Stimulated activated CD4-positive, alpha-beta T cell treated with anti-CD3 and anti-CD28 coated beads, TNF-alpha, amount 100 ng/mL, for 24 hours (primary cell): Measurements from ENCODE around the gene ARVCF.

ENCODE experiments used
- DNase-seq, 3 experiments: peaks; one replicate each; pipeline ENCODE4 v3.0.0-alpha.2; 2020; ENCODE audit warnings: low read depth in 3 of 3

ARVCF gene, protein sequence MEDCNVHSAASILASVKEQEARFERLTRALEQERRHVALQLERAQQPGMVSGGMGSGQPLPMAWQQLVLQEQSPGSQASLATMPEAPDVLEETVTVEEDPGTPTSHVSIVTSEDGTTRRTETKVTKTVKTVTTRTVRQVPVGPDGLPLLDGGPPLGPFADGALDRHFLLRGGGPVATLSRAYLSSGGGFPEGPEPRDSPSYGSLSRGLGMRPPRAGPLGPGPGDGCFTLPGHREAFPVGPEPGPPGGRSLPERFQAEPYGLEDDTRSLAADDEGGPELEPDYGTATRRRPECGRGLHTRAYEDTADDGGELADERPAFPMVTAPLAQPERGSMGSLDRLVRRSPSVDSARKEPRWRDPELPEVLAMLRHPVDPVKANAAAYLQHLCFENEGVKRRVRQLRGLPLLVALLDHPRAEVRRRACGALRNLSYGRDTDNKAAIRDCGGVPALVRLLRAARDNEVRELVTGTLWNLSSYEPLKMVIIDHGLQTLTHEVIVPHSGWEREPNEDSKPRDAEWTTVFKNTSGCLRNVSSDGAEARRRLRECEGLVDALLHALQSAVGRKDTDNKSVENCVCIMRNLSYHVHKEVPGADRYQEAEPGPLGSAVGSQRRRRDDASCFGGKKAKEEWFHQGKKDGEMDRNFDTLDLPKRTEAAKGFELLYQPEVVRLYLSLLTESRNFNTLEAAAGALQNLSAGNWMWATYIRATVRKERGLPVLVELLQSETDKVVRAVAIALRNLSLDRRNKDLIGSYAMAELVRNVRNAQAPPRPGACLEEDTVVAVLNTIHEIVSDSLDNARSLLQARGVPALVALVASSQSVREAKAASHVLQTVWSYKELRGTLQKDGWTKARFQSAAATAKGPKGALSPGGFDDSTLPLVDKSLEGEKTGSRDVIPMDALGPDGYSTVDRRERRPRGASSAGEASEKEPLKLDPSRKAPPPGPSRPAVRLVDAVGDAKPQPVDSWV

GRCh38 chr22:20016734-20017621 is at the start of gene ARVCF:
Gene ARVCF, minus strand, starts transcription at chr22:20016823. Its CDS starts 26,029 bp downstream, at chr22:19990794.
- DNase-seq = peak; percentile 82 to 91 (median 84)

DNA sequence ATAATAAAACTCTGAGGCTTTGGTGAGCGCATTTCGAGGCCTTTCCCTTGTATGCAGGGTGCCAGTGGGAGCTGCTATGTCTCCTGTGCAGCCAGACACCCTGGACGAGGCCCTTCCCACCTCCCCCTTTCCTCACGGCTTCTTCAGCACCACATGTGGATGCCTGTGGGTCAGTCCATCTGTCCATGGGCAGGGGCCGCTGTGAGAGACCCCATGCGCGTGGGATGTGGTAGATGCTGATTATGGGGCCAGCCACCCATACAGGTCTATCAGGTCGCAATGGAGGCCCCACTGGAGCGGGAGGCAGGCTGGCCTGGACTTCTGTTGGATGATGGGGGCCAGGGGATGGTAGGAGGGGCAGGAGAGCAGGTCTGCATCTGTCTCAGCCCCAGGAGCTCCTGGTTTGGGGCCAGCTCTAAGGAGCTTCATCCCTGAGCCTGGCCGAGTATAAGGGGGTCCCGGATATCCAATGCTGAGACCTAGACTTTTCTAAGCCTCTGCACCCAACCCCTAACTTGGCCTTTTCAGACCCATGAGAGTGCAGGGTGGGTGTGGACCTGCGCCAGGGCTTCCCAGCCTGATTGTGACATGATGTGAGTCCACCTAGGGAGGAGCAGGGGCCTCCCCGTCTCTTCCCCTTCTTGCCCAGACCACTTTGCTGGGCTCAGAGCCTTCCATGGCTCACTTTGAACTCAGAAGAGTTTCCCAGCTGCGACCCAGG is 49.4 kb upstream of the ARVCF start:
- DNase-seq = no peak

GRCh38 chr22:20064545-20065262 is 48.1 kb upstream of the ARVCF start:
- no peak for DNase-seq

GRCh38 chr22:20064140-20064480 is 47.5 kb upstream of the ARVCF start:
- DNase-seq = no peak

DNA sequence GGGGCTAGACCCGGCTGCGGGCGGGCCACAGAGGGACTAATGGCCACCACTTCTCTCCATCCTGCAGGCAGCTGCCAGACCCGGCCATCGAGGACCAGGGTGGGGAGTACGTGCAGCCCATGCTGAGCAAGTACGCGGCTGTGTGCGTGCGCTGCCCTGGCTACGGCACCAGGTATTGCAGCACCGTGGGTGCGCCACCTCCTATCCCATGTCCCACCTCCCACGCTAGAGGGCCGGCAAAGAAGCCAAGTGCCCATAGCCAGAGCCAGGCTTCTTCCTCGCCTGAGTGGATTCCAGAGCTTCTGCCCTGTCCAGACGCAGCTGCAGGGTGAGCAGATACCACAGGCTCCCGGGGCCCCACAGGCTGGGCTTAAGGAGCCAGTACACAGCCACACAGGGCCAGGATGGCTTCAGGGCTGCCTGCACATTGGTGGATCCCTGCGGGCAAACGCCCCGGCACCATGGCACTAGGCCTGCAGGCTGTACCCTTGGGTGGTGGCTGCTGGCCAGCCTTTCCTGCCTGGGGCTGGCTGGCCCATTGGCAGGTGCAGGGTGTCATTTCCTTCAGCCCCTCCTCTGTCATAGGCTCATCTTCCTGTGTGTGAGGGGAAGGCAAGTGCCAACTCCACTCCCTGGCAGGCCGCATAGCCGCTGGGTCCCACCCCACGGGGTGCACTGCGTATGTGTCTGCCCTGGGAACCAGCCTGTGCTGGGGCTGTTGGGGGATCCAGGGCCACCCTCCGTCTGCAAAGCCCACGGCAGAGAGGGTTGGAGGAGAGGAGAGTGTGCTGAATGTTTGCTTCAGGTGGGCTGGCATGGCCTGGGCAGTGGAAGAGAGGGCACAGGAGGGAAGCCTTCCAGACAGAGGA is 46.9 kb upstream of the ARVCF start:
- no peak for DNase-seq

- no peak for DNase-seq
Observed at GRCh38 chr22:20062766-20063083, 46.1 kb upstream of the ARVCF start.

DNA sequence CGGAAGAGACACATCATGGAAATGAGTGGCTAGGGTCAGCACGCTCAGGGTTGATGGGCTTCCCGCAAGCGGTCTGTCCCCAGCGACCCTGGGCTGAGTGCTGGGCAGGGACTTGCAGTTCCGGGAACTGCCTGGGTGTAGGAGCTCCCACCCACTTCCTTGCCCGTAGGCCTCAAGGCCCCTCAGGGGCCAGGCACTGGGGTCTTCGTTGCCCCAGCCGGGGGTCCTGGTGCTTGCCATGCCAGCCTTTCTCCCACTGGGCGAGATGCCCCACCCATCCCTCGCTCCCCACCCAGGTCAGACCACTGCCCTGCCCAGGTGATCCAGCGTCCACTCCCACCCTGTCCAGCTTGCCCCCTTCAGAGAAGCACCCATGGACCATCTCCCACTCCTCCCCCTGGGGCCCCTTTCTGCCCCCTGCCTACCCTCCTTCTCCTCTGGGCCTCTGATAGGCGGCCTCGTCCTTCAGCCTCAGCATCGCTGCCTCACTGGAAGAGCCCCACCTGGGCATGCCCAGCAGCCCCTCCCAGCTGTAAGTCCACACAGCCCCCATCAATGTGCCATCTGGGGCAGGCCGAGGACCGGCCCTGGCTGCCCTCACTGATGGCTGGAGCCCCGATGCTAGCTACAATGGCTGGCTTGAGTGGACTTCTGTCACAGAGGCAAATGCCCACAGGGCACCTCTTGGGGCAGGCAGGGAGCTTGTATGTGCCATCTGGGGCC is 45.6 kb upstream of the ARVCF start:
- no peak for DNase-seq

DNA sequence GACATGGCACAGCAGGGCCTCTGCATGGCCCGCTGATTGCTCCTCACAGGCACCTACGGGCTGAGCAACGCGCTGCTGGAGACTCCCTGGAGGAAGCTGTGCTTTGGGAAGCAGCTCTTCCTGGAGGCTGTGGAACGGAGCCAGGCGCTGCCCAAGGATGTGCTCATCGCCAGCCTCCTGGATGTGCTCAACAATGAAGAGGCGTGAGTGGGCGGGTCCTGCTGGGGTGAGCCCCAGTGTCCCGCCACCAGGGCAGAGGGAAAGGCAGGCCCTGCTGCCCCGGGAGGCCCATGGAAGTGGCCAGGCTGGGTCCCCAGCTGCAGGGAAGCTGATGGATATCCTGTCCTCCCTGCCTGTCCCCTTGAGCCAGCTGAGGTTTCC is 44.8 kb upstream of the ARVCF start:
- no peak for DNase-seq

DNA sequence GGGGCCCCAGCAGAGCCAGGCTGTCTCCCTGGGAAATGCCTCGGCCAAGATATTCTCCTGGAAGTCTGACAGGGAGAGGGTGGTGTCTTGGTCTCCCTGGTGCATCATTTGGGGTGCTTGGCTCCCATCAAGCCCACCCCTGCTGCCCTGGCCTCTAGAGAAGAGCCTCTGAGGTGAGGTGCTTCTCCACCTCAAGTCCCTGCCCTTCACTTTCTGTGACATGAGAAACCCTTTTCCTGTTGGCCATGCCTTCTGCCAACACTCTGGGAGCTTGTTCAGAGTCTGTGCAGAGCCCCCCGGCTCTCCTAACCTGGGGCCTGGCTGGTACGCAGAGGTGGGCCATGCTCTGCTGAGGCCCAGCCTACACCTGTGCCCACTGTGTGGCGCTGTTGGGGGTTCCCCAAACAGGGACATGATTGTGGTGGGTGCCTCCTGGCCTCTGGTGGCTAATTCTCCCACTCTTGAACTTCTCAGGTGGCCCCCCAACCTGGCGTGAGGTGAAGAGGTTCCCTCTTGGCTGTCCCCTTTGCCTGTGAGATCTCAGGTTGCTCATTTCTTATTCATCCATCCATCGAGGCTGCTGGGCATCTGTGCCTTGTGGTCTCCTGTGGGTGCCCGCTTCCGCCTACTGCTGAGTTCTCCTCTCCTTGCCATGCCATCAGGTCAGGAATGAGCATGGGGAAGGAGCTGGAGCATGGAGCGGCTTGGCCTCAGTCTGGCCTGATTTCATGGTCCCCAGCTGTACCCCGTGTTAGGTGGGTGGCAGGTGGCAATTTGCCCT is 44.3 kb upstream of the ARVCF start:
- no peak for DNase-seq

DNA sequence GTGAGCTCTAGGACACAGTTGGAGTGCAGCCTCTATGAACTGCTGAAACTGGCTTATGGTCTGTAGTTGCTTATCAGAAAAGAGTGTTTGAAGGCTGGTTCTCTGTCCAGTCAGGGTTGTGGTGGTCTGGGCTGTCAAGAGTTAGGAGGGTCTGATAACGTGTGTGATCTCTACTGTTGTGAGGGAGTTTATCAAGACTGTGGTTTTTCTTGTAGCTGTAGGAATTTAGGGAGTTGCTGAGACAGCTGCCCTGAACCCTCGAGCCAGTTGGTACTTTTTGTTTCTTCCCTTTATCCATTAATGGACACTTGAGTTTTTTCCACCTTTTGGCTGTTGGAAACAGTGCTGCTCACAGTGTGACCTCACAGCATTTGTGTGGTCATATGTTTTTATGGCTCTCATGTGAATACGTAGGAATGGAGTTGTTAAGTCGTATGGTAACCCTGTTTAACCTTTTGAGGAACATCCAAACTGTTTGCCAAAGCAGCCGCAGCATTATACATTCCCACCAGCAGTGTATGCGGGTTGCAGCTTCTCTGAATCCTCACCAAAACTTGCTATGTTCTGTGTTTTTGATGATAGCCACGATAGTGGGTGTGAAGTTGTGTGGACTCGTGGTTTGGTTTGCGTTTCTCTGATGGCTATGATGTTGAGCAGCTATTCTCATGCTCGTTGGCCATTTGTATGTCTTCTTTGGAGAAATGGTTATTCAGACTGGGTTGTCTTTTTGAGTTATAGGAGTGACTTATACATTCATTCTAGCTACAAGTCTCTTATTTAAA is 42.6 kb upstream of the ARVCF start:
- DNase-seq = no peak

DNA sequence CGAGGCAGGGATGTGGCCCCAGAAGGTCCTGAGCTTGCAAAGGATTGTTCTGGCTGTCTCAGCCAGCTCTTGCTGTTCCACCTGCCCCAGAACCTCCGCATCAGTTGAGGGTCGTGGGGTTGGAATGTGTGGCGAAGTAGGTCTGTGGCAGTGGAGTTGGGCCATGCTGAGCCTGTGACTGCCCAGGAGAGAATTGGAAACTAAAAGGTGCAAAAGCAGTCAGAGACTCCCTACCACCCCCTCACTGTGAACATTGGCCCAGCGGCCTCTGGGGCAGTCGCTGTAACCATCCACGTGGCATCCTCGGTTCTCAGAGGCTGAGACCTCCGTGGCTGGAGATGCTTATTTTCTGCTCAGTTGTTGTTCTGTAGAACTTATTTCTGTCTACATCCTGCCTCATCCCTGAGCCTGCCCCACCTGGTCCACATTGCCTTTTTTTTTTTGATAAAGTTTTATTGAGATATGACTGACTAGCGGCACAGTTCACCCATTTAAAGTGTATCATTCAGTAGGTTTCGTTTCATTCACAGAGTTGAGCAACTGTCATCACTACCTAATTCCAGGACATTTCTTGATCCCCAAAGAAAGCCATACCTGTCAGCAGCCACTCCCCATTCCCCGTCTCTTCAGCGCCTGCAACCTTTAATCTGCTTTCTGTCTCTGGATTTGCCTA is 41.1 kb upstream of the ARVCF start:
- DNase-seq = no peak

- no peak for DNase-seq
Observed at GRCh38 chr22:20056696-20057386, 40.2 kb upstream of the ARVCF start.

- DNase-seq = no peak
Observed at GRCh38 chr22:20056161-20056560, 39.5 kb upstream of the ARVCF start.

DNA sequence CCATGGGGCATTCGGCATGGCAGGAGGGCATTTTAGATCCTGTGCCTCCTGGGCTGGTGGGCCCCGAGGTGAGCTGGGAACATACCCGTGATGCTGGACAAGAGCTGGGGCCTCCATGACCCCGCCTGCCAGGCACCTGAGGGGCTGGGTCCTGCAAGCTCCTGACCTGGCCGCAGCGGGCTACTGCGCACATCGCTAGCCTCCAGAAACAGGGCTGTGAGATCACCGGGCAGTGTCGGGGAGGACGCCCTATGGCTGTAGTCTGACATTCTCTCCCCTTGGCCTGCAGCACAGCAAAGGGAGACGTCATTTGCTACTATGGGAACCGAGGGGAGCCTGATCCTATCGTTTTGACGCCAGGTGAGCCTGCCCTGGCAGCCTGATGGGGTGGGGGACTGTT is 39.0 kb upstream of the ARVCF start:
- no peak for DNase-seq

DNA sequence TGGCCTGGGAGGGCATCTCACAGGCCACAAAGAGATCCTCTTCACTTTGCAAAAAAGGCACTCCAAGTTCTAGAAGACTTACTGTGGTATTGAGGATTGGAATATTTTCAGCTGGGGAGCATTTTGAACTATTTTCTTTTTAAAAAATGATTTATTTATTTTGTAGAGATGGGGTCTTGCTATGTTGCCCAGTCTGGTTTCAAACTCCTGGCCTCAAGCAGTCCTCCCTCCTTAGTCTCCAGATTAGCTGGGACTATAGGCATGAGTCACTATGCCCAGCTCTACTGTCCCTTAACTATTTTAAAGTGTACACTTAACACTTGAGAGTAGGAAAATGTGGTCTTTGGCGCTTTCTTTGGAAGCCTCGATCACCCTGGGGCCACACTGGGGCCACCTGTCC is 38.5 kb upstream of the ARVCF start:
- no peak for DNase-seq

DNA sequence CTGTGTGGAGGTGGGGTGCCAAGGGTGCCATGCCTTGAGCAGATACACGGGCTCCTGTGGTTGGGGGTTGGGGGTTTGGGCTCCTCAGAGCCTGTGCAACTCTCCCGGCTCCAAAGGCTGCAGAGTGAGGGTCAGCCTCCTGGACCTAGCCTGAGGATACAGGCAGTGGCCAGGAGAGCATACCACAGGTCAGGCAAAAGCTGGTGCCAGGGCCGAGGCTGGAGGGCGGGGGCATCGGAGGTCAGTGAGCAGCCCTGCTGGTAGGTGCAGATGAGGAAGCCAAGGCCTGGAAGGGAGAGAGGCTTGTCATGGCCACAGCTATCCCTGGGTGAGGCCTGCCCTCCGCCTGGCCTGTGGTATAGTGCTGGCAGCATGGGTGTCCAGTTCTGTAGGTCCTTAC is 37.9 kb upstream of the ARVCF start:
- DNase-seq = no peak
